Psoas muscle (tissue), 8 donors: ENCODE measurements around the gene HID1. TPM values are rescaled to one million over a fixed set of nuclear protein-coding genes. Genes with fewer than 3 reads are reported as not detected.

Experiments
- ATAC-seq, 4 donors: fragments of 200-7000 bp; cut with Tn5 transposase; one replicate each; pipeline ENCODE4 v1.9.1; 2020; ENCODE audit warnings: moderate library complexity in 3 of 4, mild to moderate bottlenecking in 2 of 4
- DNase-seq, 2 donors: peaks; one replicate each; pipeline ENCODE4 v3.0.0-alpha.2; 2020
- H3K27ac ChIP-seq: fragments of 200-600 bp; one replicate; pipeline ENCODE4 v1.8.0; 2022
- H3K27me3 ChIP-seq, 3 donors: fragments of 200-600 bp in 1 of 3; one replicate each; pipeline versions ENCODE4 v1.6.1 to v1.8.0; 2013 to 2022; ENCODE audit warnings: low read length in 2 of 3, mild to moderate bottlenecking in 2 of 3, moderate library complexity in 1 of 3; ENCODE audit not compliant: insufficient read depth in 3 of 3
- H3K36me3 ChIP-seq, 2 donors: fragments of 200-600 bp in 1 of 2; one replicate each; pipeline versions ENCODE4 v1.6.1 to v1.8.0; 2013 to 2022; ENCODE audit warnings: low read depth in 1 of 2, mild to moderate bottlenecking in 1 of 2, moderate library complexity in 1 of 2; ENCODE audit not compliant: insufficient read depth in 1 of 2
- H3K4me1 ChIP-seq: fragments of 200-600 bp; one replicate; pipeline ENCODE4 v1.8.0; 2022
- H3K4me3 ChIP-seq: fragments of 200-600 bp; one replicate; pipeline ENCODE4 v1.8.0; 2022; ENCODE audit warnings: mild to moderate bottlenecking
- H3K9me3 ChIP-seq: fragments of 200-600 bp; one replicate; pipeline ENCODE4 v1.8.0; 2022
- CTCF ChIP-seq: fragments of 200-600 bp; IDR thresholded peaks from one replicate; pipeline ENCODE4 v1.8.0; 2022; ENCODE audit warnings: antibody characterized with exemption
- WGBS, 3 donors: extraction: QIAGEN DNeasy Blood & Tissue Kit; methylation state at CpG; one replicate each; pipeline versions ENCODE4 v1.1.6 to v1.1.7; 2013; 5-methylcytosine and 5-hydroxymethylcytosine counted together
- intact Hi-C, 2 donors: fragments of 100-400 bp; cut with DNase I; formaldehyde crosslinking; loops; one replicate each; pipeline versions ENCODE4 v1.11.0 to v1.14.2; 2022
- polyA plus RNA-seq, 3 donors: library from polyadenylated mRNA; stranded (reverse); fragments of 200-250 nt; gene quantifications; one replicate each; pipeline ENCODE4 v1.2.3, GENCODE V29; 2013
- total RNA-seq, 4 donors: library from RNA; stranded (reverse); fragmentation: NEBNext Ultra II Directional in 2 of 4; extraction: Animal tissue kit (Norgen Biotek cat#: 25700) in 2 of 4; gene quantifications; one replicate each; pipeline versions ENCODE4 v1.2.1 to v1.2.4, GENCODE V29; 2021 to 2023
- donor health status: healthy with polysubstance abuse.
- donor health status: DM: no; HTN: no; CAD: no; lungs with moderate emphysema.
- donor health status: Bipolar disorder and iron deficiency.
- donor health status: healthy.
- donor health status: DM: yes; HTN: yes; CAD: no.
- donor health status: DM: no; HTN: no; CAD: no.
- donor health status: DM: no; HTN: no; CAD: no.
- donor health status: DM: yes; HTN: yes; CAD: no.

The HID1 gene
- total and polyA plus RNA-seq, 7 donors: 1.7 to 10.4 (median 2.6) TPM

- no peak for TF ChIP-seq CTCF
- no peak for ATAC-seq
These were observed 18.4 kb downstream of the HID1 start for GRCh38 chr17:74954115-74954514.

GRCh38 chr17:74953134-74953687 lies 19.3 kb downstream of the HID1 start:
- 73 to 82% (median 77%) methylated on average over 10 to 11 of the region's 11 CpGs for WGBS, 3 donors
- H3K36me3 ChIP-seq: no peaks in the 10 kb centered on the region
- no peaks in the 10 kb centered on the region for H3K4me1 ChIP-seq
- intact Hi-C loops: loop anchor here in 1 of 2 donors (10.0 kb wide), 1 partner anchor 158 kb away; no protein-coding TSS in a partner anchor
- ATAC-seq: no peak
- no peak for TF ChIP-seq CTCF
- H3K9me3 ChIP-seq: no peaks in the 10 kb centered on the region
- H3K27me3 ChIP-seq: peaks cover 0 to 21% (median 7%) of the 10 kb centered on the region in 3 donors
- H3K27ac ChIP-seq: no peak overlapping the region
- H3K4me3 ChIP-seq: no peak overlapping the region
- no peak for DNase-seq

More at GRCh38 chr17:74954115-74954514, 18.4 kb downstream of the HID1 start:
- no peaks in the 10 kb centered on the region for H3K4me1 ChIP-seq
- 88% methylated on average over 15 of the region's 15 CpGs for WGBS, 3 donors
- no peaks in the 10 kb centered on the region for H3K36me3 ChIP-seq
- no peaks in the 10 kb centered on the region for H3K9me3 ChIP-seq
- peaks cover 0 to 15% (median 7%) of the 10 kb centered on the region in 3 donors for H3K27me3 ChIP-seq
- no peak for DNase-seq
- no peak overlapping the region for H3K4me3 ChIP-seq
- no peak overlapping the region for H3K27ac ChIP-seq
- intact Hi-C loops: loop anchor here in 1 of 2 donors (10.0 kb wide), 1 partner anchor 159 kb away; no protein-coding TSS in a partner anchor

DNA sequence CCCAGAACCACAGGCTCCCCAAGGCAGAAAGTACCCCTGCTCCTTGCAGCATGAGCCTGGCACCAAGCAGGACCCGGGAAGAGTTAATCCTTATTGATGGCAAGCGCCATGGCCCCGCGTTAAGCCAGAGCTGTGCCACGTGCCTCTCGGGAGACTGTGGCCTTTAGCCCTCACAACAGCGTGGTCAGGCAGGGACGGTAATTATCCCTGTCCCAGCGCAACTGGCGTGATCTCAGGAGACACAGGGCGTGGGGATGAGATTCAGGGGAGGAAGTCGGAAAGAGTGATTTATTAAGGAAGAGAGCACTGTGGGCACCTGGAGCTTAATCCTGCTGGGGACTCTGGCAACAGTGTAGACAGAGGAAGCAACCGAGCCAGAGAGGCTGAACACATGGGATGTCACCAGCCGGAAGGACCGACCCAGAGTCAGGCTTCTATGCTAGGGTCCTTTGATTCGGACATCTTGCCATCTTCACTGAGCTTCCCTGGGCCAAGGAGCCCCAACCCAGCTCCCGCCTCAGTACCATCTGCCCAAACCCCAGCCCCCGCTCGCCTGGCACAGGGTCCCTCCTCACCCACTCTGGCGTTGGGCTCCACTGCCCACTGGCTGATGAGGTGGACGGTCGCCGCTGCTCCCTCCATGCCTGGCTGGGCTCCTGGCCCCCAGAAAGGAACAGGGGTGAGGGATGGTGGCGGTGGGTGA lies 20.0 kb downstream of the HID1 start:
- no peak overlapping the region for H3K4me3 ChIP-seq
- H3K36me3 ChIP-seq: no peaks in the 10 kb centered on the region
- H3K27ac ChIP-seq: no peak overlapping the region
- intact Hi-C loops: loop anchor here in 1 of 2 donors (10.0 kb wide), 1 partner anchor 158 kb away; no protein-coding TSS in a partner anchor
- DNase-seq (no peak), ATAC-seq (no peak)
- H3K9me3 ChIP-seq: no peaks in the 10 kb centered on the region
- TF ChIP-seq CTCF: no peak
- WGBS, 3 donors: 49 to 59% (median 54%) methylated on average over 24 of the region's 24 CpGs
- no peaks in the 10 kb centered on the region for H3K4me1 ChIP-seq
- peaks cover 0 to 22% (median 7%) of the 10 kb centered on the region in 3 donors for H3K27me3 ChIP-seq

GRCh38 chr17:74951680-74952421 lies 20.7 kb downstream of the HID1 start:
- Histone ChIP-seq H3K4me1 (no peaks in the 10 kb centered on the region), H3K36me3 (no peaks in the 10 kb centered on the region), H3K4me3 (no peak overlapping the region), H3K27ac (no peak overlapping the region), H3K27me3 (peaks cover 0 to 28% (median 7%) of the 10 kb centered on the region in 3 donors), H3K9me3 (no peaks in the 10 kb centered on the region)
- ATAC-seq (no peak), DNase-seq (no peak)
- no peak for TF ChIP-seq CTCF
- intact Hi-C loops: loop anchor here in 1 of 2 donors (10.0 kb wide), 1 partner anchor 157 kb away; no protein-coding TSS in a partner anchor
- WGBS, 3 donors: 64 to 73% (median 66%) methylated on average over 28 to 32 of the region's 32 CpGs
